Fibroblast of skin of right quadriceps (primary cell): ENCODE measurements around the gene LYRM4.

Experiments used
- DNase-seq: peaks from one replicate; pipeline ENCODE4 v3.0.0-alpha.2; 2013

Gene LYRM4

GRCh38 chr6:5260661-5261544, at the start of gene LYRM4, which contains the start of gene FARS2:
Gene LYRM4, minus strand, starts transcription at chr6:5260950. Its CDS starts 217 bp downstream, at chr6:5260733.
Gene FARS2, plus strand, starts transcription at chr6:5261513.
- DNase-seq: peak; percentile 88

GRCh38 chr6:5308066-5308465, 47.3 kb upstream of the LYRM4 start:
- DNase-seq: no peak

GRCh38 chr6:5307058-5307457, 46.3 kb upstream of the LYRM4 start:
- DNase-seq: no peak

GRCh38 chr6:5305968-5306626, 45.3 kb upstream of the LYRM4 start:
- peak; percentile 82 for DNase-seq

- DNase-seq: no peak
These were observed 42.9 kb upstream of the LYRM4 start for GRCh38 chr6:5303682-5304081.

- no peak for DNase-seq
These were observed 42.4 kb upstream of the LYRM4 start for GRCh38 chr6:5302995-5303622.

- DNase-seq: no peak
These were observed 41.6 kb upstream of the LYRM4 start for GRCh38 chr6:5302220-5302946.

GRCh38 chr6:5300206-5300764, 39.5 kb upstream of the LYRM4 start:
- no peak for DNase-seq

- DNase-seq: no peak
These were observed 34.9 kb upstream of the LYRM4 start for GRCh38 chr6:5295623-5296022.

GRCh38 chr6:5294392-5295211, 33.9 kb upstream of the LYRM4 start:
- DNase-seq: no peak

GRCh38 chr6:5293692-5294091, 32.9 kb upstream of the LYRM4 start:
- DNase-seq: no peak

- no peak for DNase-seq
These were observed 31.4 kb upstream of the LYRM4 start for GRCh38 chr6:5292154-5292553.

GRCh38 chr6:5290500-5290899, 29.8 kb upstream of the LYRM4 start:
- no peak for DNase-seq

- DNase-seq: no peak
These were observed 29.3 kb upstream of the LYRM4 start for GRCh38 chr6:5290097-5290496.

GRCh38 chr6:5287966-5288297, 27.2 kb upstream of the LYRM4 start:
- no peak for DNase-seq

GRCh38 chr6:5287205-5287965, 26.6 kb upstream of the LYRM4 start:
- DNase-seq: peak; percentile 80

- no peak for DNase-seq
These were observed 26.0 kb upstream of the LYRM4 start for GRCh38 chr6:5286780-5287179.

GRCh38 chr6:5285526-5285925, 24.8 kb upstream of the LYRM4 start:
- DNase-seq: no peak

- DNase-seq: no peak
These were observed 24.3 kb upstream of the LYRM4 start for GRCh38 chr6:5285081-5285480.

- no peak for DNase-seq
These were observed 21.5 kb upstream of the LYRM4 start for GRCh38 chr6:5282191-5282623.

GRCh38 chr6:5280920-5281319, 20.2 kb upstream of the LYRM4 start:
- no peak for DNase-seq
